ENCODE measurements around the gene OBSCN.

OBSCN gene

GRCh38 chr1:228213917-228214808, 6.3 kb downstream of the OBSCN start:
- no peak for DNase-seq (ENCODE audit: low read depth)
- H3K4me3 ChIP-seq (replicated peaks; ENCODE audit: low read depth, low read length): peak overlapping the region; percentile 39
- no peak for TF ChIP-seq CTCF (IDR thresholded peaks at IDR 0.05; ENCODE audit: low read length, missing control alignments)

GRCh38 chr1:228214921-228215662, 7.2 kb downstream of the OBSCN start:
- H3K4me3 ChIP-seq (replicated peaks; ENCODE audit: low read depth, low read length): no peak overlapping the region
- no peak for TF ChIP-seq CTCF (IDR thresholded peaks at IDR 0.05; ENCODE audit: low read length, missing control alignments)
- no peak for DNase-seq (ENCODE audit: low read depth)

DNA sequence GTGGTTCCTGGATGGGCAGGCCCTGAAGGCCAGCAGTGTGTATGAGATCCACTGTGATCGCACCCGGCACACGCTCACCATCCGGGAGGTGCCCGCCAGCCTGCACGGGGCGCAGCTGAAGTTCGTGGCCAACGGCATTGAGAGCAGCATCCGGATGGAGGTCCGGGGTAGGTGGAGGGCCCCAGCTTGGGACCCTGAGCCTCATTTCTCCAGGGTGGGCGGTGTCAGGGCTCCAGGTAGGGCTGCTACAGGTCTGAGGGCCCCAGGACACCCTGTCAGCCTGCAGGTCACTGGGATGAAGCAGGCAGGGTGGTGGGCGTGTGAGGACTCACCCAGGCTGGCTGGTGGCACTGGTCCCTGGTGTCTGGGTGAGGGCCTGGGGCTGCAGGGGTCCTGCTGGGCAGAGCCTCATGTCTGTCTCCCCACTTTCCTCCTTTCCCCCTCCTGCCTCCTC, 7.8 kb downstream of the OBSCN start:
- H3K4me3 ChIP-seq (replicated peaks; ENCODE audit: low read depth, low read length): no peak overlapping the region
- DNase-seq (ENCODE audit: low read depth): no peak
- TF ChIP-seq CTCF (IDR thresholded peaks at IDR 0.05; ENCODE audit: low read length, missing control alignments): no peak

DNA sequence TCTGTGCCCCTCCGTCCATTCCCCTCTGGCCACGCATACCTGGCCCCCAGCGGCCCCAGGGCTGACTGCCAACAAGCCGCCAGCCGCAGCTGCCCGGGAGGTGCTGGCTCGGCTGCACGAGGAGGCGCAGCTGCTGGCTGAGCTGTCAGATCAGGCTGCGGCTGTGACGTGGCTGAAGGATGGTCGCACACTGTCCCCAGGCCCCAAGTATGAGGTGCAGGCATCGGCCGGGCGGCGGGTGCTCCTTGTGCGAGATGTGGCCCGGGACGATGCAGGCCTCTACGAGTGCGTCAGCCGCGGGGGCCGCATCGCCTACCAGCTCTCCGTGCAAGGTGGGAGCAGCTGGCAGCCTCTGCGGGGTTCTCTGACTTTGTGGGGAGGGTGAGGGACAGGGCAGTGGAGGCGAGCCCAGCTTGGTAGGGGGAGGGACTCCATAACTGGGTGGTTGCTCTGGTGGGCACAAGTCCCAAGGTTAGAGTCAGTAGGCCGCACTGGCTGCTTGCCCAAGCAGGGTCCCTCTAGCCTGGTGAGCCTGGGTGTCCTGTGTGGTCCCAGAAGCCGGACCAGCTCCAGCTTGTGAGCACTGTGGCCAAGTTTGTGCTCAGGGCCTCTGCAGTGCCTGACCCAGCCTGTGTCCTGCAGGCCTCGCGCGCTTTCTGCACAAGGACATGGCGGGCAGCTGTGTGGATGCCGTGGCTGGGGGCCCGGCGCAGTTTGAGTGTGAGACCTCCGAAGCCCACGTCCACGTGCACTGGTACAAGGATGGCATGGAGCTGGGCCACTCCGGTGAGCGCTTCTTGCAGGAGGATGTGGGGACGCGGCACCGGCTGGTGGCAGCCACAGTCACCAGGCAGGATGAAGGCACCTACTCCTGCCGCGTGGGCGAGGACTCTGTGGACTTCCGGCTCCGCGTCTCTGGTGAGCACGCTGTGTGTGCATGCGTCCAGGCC, 8.8 kb downstream of the OBSCN start:
- no peak for TF ChIP-seq CTCF (IDR thresholded peaks at IDR 0.05; ENCODE audit: low read length, missing control alignments)
- DNase-seq (ENCODE audit: low read depth): no peak
- H3K4me3 ChIP-seq (replicated peaks; ENCODE audit: low read depth, low read length): no peak overlapping the region

DNA sequence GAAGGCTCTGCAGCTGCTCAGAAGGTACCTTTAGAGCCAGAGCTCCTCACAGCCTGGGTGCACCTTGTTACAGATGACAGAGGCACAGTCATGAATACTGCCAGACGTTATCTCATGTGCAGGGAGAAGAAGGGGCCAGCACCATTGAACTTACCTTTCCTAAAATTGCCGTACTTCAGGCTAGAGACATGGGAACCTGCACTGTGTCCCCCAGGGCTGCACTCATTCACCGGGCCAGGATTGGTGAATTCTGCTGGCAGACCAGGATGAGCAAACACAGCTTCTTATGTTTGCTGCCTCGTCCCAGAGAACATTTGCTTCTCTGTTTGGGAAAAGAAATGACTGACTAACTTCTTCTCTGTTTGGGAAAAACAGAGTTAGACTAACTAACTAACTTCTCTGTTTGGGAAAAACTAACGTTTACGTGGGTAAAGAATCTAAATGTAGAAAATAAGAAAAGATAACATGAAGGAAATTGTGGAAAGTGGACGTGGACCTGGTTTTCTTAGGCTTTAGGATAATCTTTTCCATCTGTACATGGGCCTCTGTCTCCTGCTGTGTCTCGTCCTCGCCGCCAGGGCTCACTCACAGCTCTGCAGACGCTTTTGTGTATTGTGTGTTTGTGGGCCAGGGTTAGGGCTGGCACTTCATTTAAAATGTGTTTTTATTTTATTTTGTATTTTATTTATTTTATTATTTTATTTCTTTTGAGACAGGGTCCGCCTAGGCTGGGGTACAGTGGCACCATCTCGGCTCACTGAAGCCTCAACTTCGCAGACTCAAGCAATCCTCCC, 9.9 kb downstream of the OBSCN start:
- TF ChIP-seq CTCF (IDR thresholded peaks at IDR 0.05; ENCODE audit: low read length, missing control alignments): no peak
- H3K4me3 ChIP-seq (replicated peaks; ENCODE audit: low read depth, low read length): no peak overlapping the region
- DNase-seq (ENCODE audit: low read depth): no peak
